HK-2 (cell line): ENCODE measurements around the gene GBP5.
"Not testable (repeated sequence)": the region's sequence is repeated elsewhere in the genome, so short reads cannot be mapped to it uniquely, and the experiment has no call there.

Experiments
- DNase-seq: peaks from one replicate; pipeline ENCODE4 v3.0.0-alpha.2; 2018; ENCODE audit not compliant: unreplicated experiment

Gene GBP5

DNA sequence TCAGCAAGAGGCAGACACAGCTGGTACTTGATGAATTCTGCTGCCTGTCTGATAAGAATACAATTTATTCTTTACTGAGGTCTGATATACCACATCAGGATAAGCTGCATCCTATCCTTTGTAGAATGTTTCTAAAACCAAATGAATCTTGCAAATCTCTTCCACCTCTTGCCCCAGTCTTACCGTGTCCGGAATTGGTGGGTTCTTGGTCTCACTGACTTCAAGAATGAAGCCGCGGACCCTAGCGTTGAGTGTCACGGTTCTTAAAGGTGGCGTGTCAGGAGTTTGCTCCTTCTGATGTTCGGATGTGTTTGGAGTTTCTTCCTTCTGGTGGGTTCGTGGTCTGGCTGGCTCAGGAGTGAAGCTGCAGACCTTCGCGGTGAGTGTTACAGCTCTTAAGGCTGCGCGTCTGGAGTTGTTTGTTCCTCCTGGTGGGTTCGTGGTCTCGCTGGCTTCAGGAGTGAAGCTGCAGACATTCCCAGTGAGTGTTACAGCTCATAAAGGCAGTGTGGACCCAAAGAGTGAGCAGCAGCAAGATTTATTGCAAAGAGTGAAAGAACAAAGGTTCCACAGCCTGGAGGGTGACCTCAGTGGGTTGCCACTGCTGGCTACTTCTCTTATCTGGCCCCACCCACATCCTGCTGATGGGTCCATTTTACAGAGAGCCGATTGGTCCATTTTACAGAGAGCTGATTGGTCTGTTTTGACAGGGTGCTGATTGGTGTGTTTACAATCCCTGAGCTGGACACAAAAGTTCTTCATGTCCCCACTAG, at the start of gene GBP5:
TSS of gene GBP5 (minus strand) at position 592 of the 773 bp plus-strand sequence. CDS start 3,305 bp downstream, outside the sequence.
- DNase-seq = not testable (repeated sequence)

- DNase-seq = no peak
Observed at GRCh38 chr1:89322402-89322801, 49.7 kb upstream of the GBP5 start.

- DNase-seq = no peak
Observed at GRCh38 chr1:89312572-89312971, 39.9 kb upstream of the GBP5 start.

DNA sequence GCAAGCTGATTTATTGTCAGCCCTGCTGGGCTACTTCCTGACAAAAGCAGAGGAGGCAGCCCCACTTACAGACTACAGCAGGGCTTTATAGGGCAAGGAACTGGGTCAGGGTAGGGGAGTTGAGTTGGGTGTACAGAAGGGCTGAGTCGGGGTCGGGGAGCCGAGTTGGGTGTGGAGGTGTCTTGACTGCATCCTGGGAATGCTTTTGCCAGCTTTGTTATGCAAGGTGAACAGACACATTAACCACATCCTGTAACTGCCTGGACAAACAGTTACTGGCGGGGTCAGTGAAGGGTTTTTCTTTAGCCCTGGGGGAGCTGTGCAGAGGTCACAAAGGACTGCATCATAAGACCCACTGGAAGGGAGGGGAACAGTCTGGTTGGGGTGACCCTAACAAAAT, 39.1 kb upstream of the GBP5 start:
- peak; percentile 1 for DNase-seq

DNA sequence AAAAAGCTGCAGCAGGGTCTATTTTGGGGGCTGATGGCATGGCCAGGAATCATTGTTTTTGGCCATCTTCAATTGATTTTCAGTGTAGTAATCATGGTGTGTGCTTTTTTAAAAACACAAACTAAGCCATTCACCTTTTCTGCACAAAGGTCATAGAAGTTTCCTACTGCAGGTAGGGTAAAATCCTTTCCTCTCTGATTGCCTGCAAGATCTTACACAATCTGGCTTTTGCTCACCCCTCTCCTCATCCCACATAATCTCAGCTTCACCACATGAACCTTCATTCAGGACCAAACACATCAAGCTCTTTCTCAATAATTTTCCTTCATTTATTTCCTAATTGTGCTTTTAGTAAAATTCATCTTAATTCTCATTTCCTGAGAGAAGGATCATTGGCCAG, 38.3 kb upstream of the GBP5 start:
- no peak for DNase-seq

- no peak for DNase-seq
Observed at GRCh38 chr1:89310505-89310904, 37.8 kb upstream of the GBP5 start.

- DNase-seq = no peak
Observed at GRCh38 chr1:89309828-89310227, 37.2 kb upstream of the GBP5 start.

GRCh38 chr1:89306273-89306672, 33.6 kb upstream of the GBP5 start:
- DNase-seq = no peak

GRCh38 chr1:89305493-89305892, 32.8 kb upstream of the GBP5 start:
- DNase-seq = no peak

DNA sequence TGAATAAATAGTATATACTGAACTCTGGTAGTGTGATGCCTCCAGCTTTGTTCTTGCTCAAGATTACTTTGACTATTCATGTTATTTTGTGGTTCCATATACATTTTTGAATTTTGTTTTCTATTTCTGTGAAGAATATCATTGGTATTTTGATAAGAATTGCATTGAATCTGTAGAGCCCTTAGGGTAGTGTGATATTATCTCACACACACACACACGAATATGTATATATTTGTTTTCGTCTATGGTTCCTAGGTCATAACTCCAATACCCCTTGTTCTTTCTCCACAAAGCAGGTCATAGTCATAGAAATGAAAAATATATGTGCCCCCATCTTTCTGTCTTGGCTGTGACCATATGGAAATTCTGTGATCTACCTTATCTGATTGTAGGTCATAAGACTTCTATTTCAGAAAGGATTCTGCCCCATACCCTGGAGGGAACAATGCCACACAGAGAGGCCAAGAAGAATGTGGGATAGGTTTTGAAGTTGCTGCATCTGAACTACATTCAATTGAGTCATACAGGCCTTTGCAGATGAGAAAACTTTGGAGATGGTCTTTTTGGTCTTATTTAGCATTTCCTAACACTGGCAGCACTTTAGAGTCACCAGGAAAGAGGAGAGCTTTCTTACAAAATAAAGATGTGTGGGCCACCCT, 32.0 kb upstream of the GBP5 start:
- no peak for DNase-seq

- DNase-seq = no peak
Observed at GRCh38 chr1:89302697-89303332, 30.2 kb upstream of the GBP5 start.

DNA sequence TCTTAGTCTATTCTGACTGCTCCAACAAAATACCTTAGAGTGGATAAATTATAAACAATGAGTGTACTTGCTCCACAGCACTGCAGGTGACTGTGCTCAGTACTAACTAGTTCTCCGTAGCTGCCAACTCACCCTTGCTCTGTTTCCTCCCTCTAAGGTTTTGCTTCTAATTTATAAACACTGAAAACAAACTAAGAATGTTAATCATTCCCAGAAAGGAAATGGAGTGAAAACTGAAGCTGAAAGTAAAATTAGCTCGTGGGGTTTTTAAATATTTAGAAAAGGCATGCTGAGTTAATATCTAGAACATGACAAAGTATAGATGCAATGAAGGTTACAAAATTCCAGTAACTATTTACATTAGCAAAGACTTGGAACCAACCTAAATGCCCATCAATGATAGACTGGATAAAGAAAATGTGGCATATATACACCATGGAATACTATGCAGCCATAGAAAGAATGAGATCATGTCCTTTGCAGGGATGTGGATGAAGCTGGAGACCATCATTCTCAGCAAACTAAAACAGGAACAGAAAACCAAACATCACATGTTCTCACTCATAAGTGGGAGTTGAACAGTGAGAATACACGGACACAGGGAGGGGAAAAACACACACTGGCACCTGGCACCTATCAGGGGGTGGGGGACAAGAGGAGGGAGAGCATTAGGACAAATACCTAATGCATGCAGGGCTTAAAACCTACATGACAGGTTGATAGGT, 27.2 kb upstream of the GBP5 start:
- DNase-seq = not testable (repeated sequence)

GRCh38 chr1:89298461-89298860, 25.8 kb upstream of the GBP5 start:
- no peak for DNase-seq

DNA sequence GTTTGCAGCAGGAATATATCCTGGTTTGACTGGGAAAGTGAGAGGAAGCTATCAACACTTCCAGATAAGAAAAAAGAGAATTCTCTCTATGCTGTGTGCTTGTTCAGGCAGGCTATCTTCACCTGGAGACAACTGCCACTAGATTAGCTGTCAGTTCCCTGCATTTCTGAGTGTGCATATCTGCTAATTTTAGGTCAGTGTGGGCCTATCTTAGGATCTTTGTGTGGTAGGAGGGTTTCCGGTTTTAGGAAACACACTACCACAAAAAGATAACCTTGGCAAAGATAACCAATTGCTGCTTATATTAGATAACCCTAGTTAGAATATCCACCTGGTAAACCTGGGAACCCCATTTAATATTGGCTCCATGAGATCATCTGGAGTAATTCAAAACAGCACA, 22.5 kb upstream of the GBP5 start:
- DNase-seq = no peak

DNA sequence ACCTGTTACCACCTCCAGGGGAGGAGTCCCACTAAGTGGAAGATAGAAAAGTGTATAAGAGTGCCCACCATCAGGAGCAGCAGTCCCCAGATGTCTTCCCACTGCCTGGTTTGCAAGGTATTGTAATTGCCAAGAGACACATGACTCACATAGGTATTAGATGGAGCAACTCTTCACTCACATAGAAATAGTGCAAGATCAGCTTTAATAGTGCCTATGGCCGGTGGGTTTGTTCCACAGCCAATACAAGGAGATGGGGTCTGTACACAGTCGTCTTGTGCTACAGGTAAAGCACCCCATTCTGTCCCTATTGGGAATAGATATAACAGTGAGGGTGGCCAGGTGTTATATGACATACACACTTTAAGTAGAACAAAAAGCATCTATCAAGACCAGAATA, 18.6 kb upstream of the GBP5 start:
- DNase-seq = no peak

- DNase-seq = no peak
Observed at GRCh38 chr1:89288051-89288340, 15.3 kb upstream of the GBP5 start.

- DNase-seq = no peak
Observed at GRCh38 chr1:89287181-89288050, 14.8 kb upstream of the GBP5 start.

GRCh38 chr1:89286549-89287180, 14.0 kb upstream of the GBP5 start:
- DNase-seq = no peak

DNA sequence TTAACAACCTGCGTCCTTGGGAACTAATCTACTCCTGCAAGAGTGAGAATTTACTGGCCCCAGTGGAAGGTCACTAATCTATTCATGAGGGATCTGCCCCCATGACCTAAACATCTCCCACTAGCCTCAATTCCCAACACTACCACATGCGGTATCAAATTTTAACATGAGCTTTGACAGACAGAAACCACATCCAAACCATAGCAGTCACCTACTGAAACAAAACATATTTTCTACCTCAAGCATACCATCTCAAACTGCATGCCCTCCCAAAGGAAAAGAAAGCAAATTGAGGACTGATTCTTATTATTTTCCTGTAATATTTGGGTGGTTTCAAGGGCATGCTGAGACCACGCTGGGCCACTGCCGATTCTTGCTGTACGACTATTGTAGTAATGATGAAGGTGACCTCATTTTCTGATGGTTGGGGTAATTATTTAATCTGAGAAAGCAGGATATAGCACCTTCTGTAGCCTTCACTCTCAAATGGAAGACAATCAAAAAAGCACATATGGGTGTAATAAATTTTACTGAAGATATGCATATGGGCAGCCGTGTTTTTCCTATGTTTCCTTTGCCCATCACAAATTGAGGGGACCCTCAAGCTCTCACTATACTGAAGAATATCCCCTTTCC, 13.2 kb upstream of the GBP5 start:
- DNase-seq = no peak

DNA sequence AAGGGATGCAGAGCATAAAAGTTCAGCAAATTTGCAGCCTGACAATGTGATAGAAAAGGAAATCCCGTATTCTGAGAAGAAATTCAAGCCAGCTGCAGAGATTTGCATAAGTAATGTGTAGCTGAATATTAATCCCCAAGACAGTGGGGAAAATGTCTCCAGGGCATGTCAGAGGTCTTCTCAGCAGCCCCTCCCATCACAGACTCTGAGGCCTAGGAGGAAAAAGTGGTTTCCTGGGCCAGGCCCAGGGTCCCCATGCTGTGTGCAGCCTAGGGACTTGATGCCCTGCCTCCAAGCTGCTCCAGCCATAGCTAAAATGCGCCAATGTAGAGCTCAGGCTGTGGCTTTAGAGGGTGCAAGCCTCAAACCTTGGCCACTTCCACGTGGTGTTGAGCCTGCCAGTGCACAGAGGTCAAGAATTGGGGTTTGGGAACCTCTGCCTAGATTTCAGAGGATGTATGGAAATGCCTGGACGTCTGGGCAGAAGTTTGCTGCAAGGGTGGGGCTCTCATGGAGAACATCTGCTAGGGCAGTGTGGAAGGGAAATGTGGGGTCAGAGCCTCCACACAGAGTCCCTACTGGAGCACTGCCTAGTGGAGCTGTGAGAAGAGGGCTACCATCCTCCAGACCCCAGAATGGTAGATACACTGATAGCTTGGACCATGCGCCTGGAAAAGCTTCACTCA, 11.6 kb upstream of the GBP5 start:
- not testable (repeated sequence) for DNase-seq
